VCaP (cell line): Measurements from ENCODE around the gene SLC26A9.

Source experiments
- H3K27ac ChIP-seq: fragments of 450-650 bp; 2 replicates; pipeline ENCODE4 v1.5.1; 2017
- CTCF ChIP-seq: fragments of 450-650 bp; conservative IDR thresholded peaks from 2 replicates; pipeline ENCODE4 v1.5.1; 2017; ENCODE audit warnings: mild to moderate bottlenecking, moderate library complexity

Gene SLC26A9

DNA sequence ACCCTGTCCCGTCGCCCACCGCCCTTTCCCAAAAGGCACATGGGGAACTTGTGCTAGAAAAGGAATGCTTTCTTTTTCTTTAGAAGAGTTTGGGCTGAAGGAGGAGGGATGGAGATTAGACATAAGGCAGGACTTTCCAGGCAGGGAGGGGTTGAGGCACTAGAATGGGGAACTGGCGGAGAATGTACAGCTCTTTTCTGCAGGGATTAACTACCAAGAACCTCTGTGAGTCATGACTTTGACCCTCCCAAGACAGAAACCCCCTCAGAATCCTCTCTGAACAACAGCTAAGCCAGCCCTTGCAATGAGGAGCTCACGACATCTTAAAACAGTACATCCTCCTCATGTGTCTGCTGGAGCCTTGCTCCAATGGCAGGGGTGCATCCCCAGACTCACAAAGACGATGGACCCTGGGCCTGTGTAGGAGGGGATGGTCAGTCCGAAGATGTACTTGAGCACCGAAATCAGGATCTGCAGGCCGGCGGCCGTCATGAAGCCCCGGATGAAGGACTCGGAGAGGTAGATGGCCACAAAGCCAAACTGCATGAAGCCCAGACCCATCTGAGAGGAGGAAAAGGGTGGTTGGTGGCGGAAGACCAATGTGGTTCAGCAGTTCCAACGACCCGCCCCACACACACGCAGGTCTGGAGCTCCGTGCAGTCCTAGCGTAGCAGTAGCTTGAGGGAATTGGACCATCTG is 13.6 kb downstream of the SLC26A9 start:
- no peak for TF ChIP-seq CTCF
- no peak overlapping the region for H3K27ac ChIP-seq

GRCh38 chr1:205928317-205928716 is 14.9 kb downstream of the SLC26A9 start:
- no peak overlapping the region for H3K27ac ChIP-seq
- no peak for TF ChIP-seq CTCF

DNA sequence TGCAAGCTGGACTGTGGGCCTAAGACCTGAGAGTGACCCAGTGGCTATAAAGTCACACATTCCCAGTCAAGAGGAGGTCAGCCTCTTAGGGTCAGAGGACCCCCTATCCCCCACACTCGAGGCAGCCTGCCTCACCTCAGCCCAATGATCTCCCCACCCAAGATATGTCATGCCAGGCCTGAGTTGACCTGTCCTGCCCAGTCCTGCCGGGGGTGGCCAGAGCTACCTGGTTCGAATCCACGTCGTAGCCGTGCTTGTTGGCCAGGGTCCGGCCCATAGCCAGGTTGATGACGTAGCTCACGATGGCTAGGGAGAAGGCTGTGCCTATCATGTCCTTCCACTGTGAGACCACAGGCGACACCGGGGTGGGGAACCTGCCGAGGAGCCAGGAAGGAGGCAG is 15.6 kb downstream of the SLC26A9 start:
- TF ChIP-seq CTCF, result no peak
- no peak overlapping the region for H3K27ac ChIP-seq

- no peak for TF ChIP-seq CTCF
- H3K27ac ChIP-seq, result no peak overlapping the region
Observed at GRCh38 chr1:205927247-205927646, 16.0 kb downstream of the SLC26A9 start.

GRCh38 chr1:205926636-205927035 is 16.6 kb downstream of the SLC26A9 start:
- no peak overlapping the region for H3K27ac ChIP-seq
- no peak for TF ChIP-seq CTCF

DNA sequence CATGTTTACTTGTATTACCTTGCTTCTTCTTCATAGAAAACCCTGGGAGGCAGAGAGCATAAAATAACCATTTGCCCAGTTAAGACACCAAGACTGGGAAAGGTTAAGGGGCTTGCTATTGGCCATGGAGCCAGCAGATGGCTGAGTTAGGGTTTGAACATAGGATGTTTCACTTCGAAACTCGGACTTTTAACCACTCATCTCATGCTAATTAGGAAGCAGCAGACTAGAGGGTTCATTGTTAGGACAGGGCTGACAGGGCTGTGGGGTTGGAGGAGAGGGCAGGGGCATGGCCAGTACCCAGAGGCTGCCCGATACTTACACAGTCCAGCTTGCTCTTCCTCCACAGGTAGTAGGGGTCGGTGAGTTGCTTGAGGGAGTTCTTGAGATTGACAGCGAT is 17.0 kb downstream of the SLC26A9 start:
- TF ChIP-seq CTCF, result no peak
- H3K27ac ChIP-seq, result no peak overlapping the region

- no peak for TF ChIP-seq CTCF
- H3K27ac ChIP-seq, result no peak overlapping the region
Observed at GRCh38 chr1:205925736-205926135, 17.5 kb downstream of the SLC26A9 start.

DNA sequence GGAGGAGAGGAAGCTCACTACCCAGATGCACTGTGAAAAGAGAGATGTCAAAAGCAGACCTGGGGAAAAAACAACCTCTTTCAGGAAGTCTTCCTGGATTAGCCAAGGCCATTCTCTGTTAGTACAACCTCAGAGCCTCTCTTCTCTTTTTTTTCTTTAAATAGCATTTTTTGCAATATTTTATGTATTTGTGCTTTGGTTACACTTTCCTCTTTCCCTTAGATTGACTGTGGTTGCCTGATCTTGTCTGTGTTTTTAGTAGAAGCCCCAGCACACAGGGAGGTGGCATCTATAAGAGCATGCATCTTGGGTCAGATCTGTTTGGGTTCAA is 18.8 kb downstream of the SLC26A9 start:
- H3K27ac ChIP-seq, result no peak overlapping the region
- no peak for TF ChIP-seq CTCF
